HG03354 (cell line): ENCODE data around the gene EIF2S2.
"Not testable (repeated sequence)": the region's sequence is repeated elsewhere in the genome, so short reads cannot be mapped to it uniquely, and the experiment has no call there.

Experiments
- ATAC-seq: cut with Tn5 transposase; IDR thresholded peaks from one replicate; pipeline ENCODE4 v1.9.1; 2021; ENCODE audit warnings: mild to moderate bottlenecking; ENCODE audit not compliant: unreplicated experiment, poor library complexity, severe bottlenecking

Gene EIF2S2, protein sequence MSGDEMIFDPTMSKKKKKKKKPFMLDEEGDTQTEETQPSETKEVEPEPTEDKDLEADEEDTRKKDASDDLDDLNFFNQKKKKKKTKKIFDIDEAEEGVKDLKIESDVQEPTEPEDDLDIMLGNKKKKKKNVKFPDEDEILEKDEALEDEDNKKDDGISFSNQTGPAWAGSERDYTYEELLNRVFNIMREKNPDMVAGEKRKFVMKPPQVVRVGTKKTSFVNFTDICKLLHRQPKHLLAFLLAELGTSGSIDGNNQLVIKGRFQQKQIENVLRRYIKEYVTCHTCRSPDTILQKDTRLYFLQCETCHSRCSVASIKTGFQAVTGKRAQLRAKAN

DNA sequence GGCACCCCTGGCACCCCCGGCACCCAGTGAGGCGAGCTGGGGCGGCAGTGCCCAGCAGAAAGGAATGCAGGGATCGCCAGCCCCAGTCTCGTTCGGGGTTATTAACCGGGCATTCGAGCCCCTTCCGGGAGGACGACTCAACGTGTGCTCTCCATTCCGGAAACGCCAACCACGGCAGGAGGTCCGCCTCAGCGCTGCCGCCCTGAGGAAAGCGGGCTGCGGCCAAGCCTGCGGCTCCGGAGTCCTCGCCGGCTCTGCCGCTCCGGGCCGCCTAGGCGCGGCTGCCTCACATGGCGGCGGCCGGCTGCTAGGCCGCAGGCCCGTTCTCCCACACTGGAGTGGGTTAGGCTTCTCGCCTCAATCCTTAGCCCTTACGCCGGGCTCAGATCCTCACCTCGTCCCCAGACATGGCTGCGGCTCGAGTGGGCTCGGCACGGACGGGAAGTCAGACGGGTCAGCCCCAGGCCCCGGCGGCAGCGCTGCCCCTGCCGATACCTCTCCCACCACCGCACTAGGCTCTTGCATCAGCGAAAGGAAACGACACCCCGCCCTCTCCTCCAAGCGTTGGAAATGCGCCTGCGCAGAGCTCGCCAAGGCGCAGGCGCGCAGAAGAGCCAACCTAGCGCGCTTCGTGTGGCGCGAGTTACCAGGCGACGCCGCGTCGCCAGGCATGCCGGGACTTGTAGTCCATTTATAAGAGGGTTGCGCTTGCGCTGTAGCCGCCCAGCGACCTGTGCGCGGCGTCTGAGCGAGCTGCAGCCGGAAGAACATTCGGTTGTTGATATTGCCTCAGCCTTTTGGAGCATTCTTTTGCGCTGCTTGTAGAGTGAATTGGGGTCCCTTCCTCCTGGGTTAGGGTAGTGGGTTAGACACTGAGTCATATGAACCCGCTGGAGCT, at the start of gene EIF2S2:
EIF2S2 (minus strand) TSS at position 542 of the 898 bp plus-strand sequence; CDS start at position 409, 133 bp downstream.
- peak; percentile 92 for ATAC-seq

DNA sequence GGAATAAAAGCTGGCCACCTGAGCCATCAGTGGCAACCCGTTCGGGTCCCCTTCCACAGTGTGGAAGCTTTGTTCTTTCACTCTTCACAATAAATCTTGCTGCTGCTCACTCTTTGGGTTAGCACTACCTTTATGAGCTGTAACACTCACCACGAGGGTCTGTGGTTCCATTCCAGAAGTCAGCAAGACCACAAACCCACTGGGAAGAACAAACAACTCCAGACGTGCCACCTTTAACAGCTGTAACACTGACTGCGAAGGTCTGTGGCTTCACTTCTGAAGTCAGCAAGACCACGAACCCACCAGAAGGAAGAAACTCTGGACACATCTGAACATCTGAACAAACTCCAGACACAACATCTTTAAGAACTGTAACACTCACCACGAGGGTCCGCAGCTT, 45.7 kb upstream of the EIF2S2 start:
- ATAC-seq = not testable (repeated sequence)

DNA sequence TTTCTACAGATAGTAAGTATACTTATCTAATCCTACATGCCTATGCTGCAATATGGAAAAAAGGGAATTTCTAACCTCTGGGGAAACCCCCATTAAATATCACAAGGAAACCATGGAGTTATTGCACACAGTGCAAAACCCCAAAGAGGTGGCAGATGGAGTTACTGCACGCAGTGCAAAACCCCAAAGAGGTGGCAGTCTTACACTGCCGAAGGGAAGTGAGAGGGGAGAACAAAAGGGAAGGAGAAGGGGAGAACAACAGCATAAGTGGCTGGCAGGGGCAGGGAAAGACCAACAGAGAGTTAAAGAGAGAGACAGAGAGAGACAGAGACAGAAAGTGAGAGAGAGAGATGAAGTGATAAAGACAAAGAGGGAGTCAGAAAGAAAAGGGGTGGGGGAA, 43.8 kb upstream of the EIF2S2 start:
- no peak for ATAC-seq

DNA sequence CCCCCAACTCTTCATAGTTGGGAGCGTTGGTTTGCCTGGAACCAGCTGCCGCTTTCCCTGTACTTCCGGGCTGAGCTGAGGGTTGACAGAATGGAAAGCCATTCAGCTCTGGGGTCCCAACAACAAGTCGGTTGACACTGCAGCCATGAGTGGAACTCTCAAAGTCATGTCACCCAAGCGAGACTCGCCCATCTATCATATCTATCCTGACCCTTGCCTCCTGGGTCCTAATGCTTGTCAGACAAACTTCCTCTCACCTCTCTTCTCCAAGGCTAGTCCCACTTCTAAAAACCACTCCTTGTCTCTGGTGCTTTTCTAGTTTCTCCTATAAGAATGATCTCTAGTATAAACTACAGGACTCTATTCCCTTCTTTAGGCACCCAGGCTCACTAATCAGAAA, 41.1 kb upstream of the EIF2S2 start:
- ATAC-seq = not testable (repeated sequence)

DNA sequence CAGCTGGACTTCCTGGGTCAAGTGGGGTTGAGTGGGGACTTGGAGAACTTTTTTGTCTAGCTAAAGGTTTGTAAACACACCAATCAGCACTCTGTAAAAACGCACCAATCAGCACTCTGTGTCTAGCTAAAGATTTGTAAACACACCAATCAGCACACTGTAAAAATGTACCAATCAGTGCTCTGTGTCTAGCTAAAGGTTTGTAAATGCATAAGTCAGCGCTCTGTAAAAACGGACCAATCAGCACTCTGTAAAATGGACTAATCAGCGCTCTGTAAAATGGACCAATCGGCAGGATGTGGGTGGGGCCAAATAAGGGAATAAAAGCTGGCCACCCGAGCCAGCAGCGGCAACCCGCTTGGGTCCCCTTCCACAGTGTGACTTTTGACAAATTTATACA, 40.0 kb upstream of the EIF2S2 start:
- not testable (repeated sequence) for ATAC-seq

DNA sequence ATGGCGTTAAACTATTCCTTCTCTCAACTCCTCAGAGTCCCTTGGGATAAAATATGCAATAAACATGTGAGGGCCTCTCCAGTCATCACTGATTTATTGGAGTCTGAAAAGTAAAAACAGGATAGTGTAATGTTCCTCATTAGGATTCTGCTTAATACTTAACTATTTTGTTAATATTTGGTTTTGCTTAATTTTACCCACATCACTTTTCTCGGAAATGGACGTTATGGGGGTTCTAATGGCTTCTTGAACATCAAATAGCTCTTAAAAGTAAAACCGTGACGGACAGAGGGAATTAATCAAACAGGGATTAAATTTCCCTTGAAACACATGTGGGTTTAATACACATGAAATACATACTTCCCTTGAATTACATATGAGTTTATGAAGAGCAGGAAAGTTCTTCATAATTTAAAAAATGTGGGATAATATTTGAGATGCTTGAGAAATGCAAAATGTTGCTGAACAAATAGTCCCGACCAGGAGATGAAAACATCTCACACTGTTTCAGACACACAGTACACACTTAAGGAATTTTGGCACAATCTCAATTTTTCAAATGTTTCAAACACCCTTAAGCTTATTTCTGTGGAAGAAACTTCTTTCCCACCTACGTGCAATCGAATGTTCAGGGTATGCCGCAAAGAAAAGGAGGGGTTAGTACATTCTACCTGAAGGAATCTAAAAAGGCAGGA, 38.4 kb upstream of the EIF2S2 start:
- ATAC-seq = no peak

DNA sequence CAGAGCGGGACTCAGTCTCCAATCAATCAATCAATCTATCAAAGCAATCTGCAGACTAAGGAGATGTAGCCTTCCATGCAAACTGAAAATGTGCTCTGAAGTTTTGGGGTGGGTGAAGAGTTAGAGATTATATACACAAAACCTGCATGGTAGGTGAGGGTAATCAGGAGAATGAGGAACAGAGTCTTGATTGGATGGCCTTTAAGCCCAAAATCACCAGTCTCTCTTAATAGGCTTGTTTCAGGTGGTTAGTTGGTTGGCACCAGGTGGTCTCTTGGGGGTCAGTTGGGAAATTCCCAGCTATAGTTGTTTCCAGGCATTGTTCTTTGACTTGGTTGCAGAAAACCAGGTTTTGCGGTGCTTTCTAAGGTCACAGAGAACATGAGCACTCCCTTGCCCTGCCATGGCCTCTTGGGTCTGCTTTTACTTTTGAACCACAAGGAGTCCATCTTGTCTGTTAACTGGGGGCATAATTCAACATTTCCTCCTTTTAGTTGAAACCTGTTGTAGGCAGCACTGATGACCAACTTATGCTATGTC, 33.3 kb upstream of the EIF2S2 start:
- no peak for ATAC-seq

DNA sequence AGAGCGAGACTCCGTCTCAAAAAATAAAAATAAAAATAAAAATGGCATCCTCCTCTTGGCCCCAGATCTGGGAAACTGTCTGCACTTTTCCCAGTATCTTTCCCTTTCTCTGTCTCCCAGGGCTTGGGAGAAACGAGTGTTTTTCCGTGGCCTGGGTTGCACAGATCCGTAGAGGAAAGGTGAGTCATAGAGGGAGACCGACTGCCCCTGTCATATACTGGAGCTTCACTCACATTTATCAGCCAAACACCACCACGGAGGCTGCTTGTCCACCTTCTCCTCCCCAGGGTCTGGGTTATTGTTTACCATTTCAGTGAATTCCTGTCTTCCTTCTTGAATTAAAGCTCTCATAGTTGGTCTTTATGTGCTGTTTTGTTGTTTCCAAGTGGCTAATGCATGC, 31.9 kb upstream of the EIF2S2 start:
- no peak for ATAC-seq

DNA sequence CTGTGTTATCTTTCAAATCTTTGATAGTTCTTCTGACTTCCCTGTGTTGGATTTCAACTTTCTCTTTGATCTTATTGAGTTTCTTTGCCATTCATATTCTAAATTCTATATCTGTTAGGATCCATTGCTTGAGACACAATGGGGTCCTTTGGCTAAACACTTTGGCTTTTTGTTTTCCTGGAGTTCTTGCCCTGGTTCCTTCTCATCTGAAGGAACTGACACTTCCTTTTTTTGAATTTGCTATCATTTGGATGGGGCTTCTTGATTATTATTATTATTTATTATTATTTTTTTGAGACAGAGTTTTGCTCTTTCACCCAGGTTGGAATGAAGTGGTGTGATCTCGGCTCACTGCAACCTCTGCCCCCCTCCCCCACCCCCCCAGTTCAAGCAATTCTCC, 30.1 kb upstream of the EIF2S2 start:
- ATAC-seq = no peak

DNA sequence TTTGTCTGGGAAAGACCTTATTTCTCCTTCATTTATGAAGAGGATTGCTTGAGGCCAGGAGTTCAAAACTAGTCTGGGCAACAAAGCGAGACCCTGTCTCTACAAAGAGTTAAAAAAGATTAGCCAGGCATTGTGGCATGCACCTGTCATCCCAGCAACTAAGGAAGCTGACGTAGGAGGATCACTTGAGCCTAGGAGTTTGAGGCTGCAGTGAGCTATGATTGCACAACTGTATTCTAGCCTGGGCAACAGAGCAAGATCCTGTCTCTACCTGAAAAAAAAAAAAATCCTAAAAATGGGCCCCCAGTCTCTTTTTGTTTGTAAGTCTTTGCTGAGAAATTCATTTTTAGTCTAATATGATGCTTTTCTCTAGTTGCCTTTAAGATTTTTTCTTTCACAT, 29.2 kb upstream of the EIF2S2 start:
- no peak for ATAC-seq

DNA sequence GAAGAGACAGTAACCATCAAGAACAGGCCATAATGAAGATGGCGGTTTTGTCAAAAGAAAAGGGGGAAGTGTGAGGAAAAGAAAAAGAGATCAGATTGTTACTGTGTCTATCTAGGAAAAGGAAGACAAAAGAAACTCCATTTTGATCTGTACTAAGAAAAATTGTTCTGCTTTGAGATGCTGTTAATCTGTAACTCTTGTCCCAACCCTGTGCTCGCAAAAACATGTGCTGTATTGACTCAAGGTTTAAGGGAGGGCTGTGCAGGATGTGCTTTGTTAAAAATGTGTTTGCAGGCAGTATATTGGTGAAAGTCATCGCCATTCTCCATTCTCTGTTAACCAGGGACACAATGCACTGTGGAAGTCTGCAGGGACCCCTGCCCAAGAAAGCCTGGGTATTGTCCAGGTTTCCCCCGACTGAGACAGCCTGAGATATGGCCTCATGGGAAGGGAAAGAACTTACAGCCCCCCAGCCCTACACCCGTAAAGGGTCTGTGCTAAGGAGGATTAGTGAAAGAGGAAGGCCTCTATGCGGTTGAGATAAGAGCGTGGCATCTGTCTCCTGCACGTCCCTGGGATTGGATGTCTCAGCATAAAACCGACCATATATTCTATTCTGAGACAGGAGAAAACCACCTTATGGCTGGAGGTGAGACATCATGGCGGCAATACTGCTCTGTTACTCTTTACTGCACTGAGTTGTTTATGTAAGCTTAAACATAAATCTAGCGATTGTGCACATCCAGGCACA, 23.7 kb upstream of the EIF2S2 start:
- not testable (repeated sequence) for ATAC-seq

DNA sequence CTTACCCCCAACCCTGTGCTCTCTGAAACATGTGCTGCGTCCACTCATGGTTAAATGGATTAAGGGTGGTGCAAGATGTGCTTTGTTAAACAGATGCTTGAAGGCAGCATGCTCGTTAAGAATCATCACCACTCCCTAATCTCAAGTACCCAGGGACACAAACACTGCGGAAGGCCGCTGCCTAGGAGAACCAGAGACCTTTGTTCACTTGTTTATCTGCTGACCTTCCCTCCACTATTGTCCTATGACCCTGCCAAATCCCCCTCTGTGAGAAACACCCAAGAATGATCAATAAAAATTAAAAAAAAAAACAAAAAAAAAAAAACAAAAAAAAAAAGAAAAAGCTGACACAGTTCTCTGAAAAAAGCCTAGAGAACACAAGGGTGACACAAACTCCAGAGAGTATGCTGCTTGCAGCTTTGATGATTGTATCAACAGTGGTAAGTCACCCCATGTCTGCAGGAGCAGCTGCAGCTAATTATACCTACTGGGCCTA, 21.4 kb upstream of the EIF2S2 start:
- ATAC-seq = not testable (repeated sequence)

DNA sequence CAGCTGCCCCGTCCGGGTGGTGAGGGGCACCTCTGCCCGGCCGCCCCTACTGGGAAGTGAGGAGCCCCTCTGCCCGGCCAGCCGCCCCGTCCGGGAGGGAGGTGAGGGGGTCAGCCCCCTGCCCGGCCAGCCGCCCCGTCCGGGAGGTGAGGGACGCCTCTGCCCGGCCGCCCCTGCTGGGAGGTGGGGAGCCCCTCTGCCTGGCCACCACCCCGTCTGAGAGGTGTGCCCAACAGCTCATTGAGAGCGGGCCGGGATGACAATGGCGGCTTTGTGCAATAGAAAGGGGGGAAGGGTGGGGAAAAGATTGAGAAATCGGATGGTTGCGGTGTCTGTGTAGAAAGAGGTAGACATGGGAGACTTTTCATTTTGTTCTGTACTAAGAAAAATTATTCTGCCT, 20.9 kb upstream of the EIF2S2 start:
- not testable (repeated sequence) for ATAC-seq

DNA sequence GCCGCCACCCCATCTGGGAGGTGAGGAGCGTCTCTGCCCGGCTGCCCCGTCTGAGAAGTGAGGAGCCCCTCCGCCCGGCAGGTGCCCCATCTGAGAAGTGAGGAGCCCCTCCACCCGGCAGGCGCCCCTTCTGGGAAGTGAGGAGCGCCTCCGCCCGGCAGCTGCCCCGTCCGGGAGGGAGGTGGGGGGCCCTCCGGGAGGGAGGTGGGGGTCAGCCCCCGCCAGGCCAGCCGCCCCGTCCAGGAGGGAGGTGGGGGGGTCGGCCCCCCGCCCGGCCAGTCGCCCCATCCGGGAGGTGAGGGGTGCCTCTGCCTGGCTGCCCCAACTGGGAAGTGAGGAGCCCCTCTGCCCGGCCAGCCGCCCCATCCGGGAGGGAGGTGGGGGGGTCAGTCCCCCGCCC, 20.4 kb upstream of the EIF2S2 start:
- not testable (repeated sequence) for ATAC-seq

DNA sequence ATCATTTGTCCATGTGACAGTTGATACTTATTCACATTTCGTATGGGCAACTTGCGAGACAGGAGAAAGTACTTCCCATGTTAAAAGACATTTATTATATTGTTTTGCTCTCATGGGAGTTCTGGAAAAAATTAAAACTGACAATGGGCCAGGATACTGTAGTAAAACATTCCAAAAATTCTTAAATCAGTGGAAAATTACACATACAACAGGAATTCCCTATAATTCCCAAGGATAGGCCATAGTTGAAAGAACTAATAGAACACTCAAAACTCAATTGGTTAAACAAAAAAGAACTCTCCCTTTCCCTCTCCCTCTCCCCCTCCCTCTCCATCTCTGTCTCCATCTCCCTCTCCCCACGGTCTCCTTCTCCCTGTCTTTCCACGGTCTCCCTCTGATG, 19.4 kb upstream of the EIF2S2 start:
- no peak for ATAC-seq

DNA sequence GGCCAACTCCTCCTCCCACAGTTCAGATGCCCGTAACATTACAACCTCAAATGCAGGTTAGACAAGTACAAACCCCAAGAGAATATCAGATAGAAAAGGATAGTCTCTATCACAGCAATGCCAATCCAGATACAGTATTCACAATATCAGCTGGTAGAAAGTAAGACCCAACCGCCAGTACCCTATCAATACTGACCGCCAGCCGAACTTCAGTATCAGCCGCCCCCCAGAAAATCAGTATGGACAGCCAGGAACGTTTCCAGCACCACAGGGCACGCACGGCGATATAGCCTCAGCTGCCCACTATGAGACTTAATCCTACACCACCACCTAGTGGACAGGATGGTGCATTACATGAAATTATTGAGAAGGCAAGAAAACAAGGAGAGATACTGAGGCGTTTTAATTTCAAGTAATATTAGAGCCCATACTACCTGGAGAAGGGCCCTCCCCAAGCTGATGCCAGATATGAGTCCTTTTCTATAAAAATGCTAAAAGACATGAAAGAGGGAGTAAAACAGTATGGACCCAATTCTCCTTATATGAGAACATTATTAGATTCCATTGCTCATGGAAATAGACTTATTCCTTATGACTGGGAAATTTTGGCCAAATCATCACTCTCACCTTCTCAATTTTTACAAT, 17.6 kb upstream of the EIF2S2 start:
- ATAC-seq = peak; percentile 43

DNA sequence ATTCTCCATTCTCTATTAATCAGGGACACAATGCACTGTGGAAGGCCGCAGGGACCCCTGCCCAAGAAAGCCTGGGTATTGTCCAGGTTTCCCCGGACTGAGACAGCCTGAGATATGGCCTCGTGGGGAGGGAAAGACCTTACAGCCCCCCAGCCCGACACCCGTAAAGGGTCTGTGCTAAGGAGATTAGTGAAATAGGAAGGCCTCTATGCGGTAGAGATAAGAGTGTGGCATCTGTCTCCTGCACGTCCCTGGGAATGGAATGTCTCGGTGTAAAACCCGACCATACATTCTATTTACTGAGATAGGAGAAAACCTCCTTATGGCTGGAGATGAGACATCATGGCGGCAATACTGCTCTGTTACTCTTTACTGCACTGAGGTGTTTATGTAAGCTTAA, 15.7 kb upstream of the EIF2S2 start:
- no peak for ATAC-seq

DNA sequence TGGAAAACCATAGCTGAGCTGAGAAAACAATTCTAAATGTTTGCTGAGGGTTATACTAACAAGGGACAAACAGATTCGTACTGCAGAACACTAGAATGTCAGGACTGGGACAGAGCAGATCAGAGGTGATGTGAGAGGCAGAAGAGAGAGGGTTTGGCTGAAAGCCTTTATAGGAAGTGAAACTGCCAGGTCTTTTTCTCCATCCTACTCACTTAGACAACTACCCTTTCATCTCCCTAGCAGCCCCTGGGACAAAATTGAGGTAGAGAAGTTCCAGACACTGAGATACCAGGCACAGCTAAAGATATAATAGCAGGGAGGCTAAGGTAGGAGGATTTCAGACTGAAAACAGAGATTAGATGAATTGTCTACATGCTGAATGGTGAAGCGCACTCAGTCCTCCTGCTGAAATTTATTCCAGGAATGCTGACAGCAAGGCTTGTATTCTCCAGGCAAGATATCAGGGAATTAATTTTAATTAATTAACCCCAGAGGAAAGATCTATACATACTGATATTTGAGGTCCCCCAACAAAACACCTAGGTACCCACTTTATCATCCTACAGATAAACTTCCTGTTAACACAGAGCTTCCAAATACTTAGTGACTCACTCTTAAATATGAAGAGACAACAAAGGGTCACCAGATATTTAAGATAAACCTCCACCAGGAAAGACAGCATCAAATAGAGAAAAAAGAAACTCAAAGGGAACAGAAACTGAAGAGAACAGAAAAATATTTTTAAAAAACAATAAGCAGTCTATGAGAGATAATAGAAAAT, 12.6 kb upstream of the EIF2S2 start:
- no peak for ATAC-seq
